ENCODE measurements around the gene MEF2A.
"Not testable (repeated sequence)": the region's sequence is repeated elsewhere in the genome, so short reads cannot be mapped to it uniquely, and the experiment has no call there.

The MEF2A gene

GRCh38 chr15:99651023-99651807, 85.4 kb downstream of the MEF2A start:
- no peak for DNase-seq (ENCODE audit: low read depth)

- DNase-seq (ENCODE audit: low read depth): no peak
Measured at GRCh38 chr15:99656205-99656604, 90.4 kb downstream of the MEF2A start.

DNA sequence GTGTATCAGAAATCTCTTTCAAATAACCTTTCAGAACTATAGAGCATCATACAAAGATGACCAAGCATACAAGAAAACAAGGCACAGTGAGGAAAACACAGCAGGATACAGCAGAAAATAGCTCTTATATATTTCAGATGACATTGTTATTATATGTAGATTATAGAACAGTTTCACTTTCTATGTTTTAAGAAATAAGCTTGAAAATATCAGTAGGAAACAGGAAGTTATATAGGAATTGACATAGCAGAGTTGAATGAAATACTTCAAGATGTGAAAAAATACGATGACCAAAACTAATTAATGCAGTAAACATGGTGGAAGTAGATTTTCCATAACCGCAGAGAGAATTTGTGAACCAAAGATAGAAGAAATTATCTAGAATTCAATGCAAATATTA, 92.2 kb downstream of the MEF2A start:
- DNase-seq (ENCODE audit: low read depth): no peak

DNA sequence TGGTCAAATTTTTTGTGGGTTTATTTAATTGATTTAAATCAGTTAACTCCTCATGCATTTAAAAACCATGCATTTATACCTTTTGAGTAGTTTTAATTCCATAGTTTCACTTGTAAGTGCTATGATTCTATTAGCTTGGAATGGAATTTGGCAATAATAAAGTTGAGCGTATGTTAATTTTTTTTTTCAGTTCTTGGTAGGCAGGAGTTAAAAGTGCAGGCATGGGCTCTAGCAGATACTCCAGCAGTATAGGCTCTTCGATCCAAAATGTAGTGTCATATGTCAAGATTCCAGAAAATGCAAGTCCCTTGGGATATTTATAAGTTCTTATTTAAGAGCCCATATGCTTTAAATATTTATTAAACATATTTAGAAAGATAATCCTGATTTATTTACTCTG, 97.1 kb downstream of the MEF2A start:
- no peak for DNase-seq (ENCODE audit: low read depth)

DNA sequence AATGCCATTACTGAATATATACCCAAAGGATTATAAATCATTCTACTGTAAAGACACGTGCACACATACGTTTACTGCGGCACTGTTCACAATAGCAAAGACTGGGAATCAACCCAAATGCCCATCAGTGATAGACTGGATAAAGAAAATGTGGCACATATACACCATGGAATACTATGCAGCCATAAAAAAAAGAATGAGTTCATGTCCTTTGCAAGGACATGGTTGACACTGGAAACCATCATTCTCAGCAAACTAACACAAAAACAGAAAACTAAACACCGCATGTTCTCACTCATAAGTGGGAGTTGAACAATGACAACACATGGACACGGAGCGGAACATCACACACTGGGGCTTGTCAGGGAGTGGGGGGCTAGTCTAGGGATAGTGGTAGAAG, 100.3 kb downstream of the MEF2A start:
- DNase-seq (ENCODE audit: low read depth): not testable (repeated sequence)

DNA sequence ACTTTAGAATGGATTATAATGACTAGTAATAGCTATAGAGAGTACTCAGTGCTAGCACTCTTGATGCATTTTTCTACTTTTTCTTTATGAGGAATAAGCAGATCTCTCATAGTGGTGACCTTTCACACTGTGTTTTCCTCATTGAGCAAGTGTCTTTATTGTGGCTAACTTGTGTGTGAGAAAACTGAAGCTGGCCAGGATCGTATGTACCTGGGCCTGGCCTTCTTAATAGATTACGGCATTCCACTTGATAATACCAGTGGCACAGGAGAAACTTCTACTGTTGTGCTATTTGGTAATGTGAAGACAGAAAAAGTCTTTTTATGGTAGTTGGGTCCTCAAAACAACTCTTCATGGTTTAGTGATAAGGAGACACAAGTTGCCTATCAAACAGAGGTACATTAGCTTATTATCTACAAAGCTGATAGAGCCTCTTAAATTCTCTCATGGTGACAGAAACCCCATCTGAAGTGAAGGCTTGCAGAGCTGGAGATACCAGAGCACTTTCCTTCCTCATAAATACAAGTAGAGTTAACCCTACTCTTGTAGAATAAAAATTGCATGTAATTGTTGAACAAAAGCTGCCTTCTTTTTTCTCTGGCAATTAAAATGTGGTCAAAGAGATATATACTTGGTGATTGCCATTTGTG, 102.9 kb downstream of the MEF2A start:
- DNase-seq (ENCODE audit: low read depth): no peak

DNA sequence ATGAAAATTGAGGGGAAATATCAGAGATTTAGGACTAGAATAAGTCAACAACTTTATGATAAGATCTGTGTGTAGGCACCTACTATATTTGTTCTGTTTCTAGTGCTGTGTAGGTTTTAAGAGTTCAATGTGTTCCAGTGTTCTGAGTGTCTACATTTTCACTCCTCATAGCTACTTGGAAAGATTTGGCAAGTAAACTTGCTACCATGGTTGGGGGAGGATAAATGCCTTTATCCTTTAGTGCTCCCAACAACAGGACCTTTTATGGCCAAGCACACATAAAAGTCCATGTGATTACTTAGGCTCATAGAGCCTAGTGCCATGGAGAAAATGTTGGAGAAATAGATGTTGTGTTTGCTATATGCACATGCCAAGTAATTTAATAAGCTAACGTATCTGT, 103.5 kb downstream of the MEF2A start:
- no peak for DNase-seq (ENCODE audit: low read depth)

- DNase-seq (ENCODE audit: low read depth): no peak
Measured at GRCh38 chr15:99671926-99672635, 106.3 kb downstream of the MEF2A start.

DNA sequence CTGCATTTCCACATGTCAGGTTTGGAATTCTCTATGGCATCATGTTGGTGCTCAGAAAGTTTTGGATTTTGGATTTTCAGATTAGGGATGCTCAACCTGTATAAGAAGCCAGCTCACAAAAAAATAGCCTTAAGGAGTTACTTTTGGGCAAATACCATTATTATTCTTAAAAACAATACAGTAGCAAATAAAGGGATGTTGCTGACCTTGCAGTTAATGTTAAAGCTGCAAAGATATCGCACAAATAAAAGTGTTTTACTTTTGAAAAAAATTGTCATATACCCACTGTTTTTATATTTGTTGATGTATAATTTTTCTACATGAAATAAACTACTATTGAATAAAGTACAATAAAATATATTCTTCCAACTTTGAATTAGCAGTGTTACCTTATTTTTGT, 107.3 kb downstream of the MEF2A start:
- no peak for DNase-seq (ENCODE audit: low read depth)

DNA sequence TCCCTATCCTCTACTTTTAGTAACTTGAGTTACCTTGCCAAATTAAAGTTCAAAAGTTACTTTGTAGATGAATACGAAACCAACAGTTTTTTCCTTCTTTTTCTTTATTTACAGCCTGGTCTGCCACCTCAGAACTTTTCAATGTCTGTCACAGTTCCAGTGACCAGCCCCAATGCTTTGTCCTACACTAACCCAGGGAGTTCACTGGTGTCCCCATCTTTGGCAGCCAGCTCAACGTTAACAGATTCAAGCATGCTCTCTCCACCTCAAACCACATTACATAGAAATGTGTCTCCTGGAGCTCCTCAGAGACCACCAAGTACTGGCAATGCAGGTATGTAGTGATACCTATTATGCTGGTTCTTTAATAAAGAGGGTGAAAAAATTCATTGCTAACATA, 108.5 kb downstream of the MEF2A start:
- DNase-seq (ENCODE audit: low read depth): no peak

GRCh38 chr15:99677540-99678134, 111.9 kb downstream of the MEF2A start:
- no peak for DNase-seq (ENCODE audit: low read depth)

- DNase-seq (ENCODE audit: low read depth): no peak
Measured at GRCh38 chr15:99680276-99680675, 114.5 kb downstream of the MEF2A start.

DNA sequence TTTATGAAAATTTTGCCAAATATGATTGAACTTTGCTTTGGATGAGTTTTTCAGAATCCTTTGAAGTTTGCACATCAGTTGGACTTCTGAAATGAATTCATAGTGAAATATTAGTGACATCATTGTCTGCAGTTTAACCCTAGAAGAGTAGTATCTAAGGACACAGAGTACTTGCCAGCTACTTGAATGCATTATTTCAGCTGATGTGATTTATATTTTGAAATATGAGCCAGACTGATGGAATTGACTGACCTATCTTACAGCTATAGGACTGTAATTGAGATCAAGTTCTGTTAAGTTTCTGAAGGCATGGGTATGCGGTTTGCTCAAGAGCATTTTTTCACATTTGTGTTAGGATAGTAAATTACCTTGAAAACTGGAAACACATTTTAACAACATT, 116.2 kb downstream of the MEF2A start:
- no peak for DNase-seq (ENCODE audit: low read depth)

GRCh38 chr15:99682455-99682854, 116.7 kb downstream of the MEF2A start:
- no peak for DNase-seq (ENCODE audit: low read depth)

DNA sequence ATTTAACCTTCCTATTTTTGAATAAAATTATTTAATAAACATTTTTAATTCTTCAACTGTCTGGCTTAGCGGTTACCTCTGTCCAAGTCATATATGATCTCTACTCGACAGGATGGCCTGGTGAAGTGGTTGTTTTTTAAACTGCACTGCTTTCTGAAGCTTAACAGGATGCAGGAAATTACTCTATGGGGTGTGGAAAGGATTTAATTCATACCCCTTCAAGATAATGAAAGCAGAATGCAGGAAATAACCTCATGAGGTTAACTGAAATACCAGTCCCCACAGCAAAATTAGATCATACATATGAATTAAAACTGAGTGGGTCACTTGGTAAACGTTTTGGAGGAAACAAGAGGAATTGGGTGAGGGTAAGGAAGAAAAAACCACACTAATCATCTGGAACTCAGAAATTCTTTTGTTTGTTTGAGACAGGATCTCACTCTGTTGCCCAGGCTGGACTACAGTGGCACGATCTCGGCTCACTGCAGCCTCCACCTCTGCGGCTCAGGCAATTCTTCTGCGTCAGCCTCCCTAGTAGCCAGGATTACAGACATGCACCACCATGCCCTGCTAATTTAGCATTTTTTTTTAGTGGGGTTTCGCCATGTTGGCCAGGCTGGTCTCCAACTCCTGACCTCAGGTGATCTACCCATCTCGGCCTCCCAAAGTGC, 117.4 kb downstream of the MEF2A start:
- DNase-seq (ENCODE audit: low read depth): no peak

DNA sequence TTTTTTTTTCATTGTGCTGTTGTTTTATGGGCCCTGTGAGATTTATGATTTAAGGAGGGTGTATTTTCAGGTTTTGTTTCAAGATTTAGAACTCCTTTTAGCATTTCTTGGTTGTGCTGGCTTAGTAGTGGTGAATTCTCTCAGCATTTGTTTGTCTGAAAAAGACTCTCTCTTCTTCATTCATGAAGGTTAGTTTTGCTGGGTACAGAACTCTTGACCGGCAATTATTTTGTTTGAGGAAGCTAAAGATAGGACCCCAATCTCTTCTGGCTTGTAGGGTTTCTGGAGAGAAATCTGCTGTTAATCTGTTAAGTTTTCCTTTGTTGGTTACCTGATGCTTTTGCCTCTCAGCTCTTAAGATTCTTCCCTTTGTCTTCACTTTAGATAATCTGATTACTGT, 120.5 kb downstream of the MEF2A start:
- no peak for DNase-seq (ENCODE audit: low read depth)

DNA sequence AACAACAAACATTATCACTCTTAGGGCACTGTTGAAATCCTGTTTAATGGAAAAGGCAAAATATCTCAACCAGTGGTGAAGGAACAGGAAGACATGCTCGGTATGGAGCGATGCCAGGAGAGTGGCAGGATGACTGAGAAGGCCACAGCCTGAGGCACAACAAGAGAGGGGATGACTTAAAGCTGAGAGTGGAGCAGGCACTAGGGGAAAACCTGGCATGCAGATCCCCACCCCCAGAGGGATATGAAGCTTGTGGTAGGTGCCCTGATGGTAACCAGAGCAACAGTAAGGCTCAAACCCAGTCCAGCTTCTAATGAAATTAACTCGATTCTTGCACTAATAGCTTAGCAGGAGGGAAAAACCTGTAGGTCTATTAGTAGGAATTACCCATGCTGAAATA, 127.0 kb downstream of the MEF2A start:
- DNase-seq (ENCODE audit: low read depth): no peak

DNA sequence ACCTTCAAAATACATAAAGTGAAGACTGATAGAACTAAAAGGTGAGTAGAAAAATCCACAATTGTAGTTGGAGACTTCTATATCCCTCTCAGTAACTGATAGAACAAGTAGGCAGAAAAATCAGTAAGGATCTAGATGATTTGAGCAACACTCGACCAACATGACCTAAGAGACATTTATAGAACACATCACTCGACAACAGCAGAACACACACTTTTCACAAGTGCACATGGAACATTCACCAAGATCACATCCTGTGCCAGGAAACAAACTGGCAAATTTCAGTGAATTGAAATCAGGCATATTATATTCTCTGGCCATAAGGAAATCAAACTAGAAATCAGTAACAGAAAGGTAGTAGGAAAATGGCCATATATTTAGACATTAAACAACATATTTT, 130.3 kb downstream of the MEF2A start:
- no peak for DNase-seq (ENCODE audit: low read depth)

GRCh38 chr15:99702895-99703602, 137.3 kb downstream of the MEF2A start:
- DNase-seq (ENCODE audit: low read depth): no peak

GRCh38 chr15:99703603-99704443, 138.0 kb downstream of the MEF2A start:
- DNase-seq (ENCODE audit: low read depth): no peak

DNA sequence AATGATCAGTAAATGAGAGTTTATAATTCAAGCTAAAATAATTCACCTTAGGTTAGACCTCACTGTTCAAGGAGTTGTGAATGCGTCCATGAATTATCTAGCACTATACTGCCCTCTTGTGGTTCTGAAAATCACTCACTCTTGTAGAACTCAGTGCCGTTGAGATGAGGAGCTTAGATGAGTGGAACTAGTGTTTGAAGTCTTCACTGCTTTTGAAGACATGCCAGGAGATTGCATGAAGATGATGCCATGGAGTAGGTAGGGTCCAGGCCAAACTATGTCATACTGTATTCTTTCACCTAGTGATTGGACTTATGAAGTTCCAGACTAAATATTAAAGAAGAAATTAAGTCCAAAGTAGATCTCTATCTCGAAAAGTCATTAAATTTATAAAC, 138.7 kb downstream of the MEF2A start:
- no peak for DNase-seq (ENCODE audit: low read depth)

Data from stimulated activated CD4-positive, alpha-beta T cell treated with anti-CD3 and anti-CD28 coated beads, Interleukin-2, amount 100 ng/mL, for 4 hours (primary cell).